Kidney glomerular epithelial cell (primary cell): ENCODE results near the gene SLC18A3.

Source experiments
- DNase-seq: peaks from one replicate; lab custom pipeline; 2025; lab: John Stamatoyannopoulos, UW

The SLC18A3 gene

DNA sequence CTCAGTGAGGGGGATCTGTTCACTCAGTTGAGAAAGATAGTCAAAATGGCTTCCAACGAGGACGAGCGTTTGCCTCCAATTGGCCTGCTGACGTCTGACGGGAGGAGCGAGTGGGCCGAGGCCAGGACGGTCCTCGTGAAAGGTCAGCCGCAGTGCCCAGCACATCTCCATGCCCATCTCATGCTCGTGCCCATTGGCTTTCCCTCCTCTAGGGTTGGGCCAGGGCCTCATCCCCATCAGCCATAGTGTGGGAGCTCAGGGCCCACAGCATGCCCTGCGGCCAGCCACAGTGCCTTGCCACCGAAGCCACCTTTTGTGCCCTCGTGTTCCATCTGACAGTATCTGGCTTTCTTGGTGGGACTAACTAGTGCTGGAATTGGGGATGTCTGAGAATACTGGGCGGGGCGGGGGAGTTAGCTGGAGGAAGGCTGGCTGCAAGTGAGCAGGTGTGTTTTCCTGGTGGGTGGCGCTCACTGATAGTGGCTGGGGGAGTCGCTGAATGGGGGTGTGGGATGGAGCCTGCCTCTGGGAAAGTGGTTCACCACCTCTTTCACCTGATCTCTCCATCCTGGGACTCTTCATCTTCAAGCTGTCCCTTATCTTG lies 17.6 kb downstream of the SLC18A3 start:
- no peak for DNase-seq

DNA sequence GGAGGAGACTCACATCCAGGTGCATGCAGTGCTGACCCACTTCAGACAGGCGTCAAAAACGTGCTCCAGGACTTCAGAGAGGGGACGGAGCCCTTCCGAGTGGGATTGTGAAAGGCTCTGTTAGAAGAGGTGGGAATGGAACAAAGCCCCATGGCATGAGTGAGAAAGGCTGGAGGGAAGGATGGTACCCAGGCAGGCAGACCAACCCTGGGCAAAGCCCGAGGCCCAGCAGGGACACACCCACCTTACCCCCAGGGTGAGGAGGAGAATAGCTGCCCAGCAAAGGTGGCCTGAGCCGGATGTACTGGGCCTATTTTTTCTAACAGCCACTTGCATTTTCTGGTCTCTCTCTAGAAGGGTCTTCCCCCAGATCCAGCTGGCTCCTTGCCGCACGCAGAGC lies 18.5 kb downstream of the SLC18A3 start:
- DNase-seq, result no peak

DNA sequence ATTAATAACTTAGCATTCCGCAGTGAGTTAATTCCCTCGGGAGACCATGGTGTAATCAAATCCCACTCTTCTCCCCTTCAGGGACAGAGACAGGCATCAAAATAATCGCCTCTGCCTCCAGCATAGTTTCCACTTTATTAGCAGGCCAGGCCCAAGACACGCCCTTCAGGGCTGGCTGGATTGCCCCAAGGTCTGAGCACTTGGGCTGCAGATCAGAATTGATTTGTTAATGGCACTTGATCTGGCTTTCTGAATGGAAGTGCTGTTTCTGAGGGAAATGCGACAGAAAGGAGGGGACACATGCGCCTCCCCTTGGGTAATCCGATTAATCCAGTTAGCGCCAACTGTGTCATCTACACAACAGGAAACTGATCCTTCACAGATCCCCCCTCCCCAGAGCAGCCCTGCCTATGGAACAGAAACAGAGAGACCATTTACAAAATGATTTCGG lies 19.3 kb downstream of the SLC18A3 start:
- no peak for DNase-seq

DNA sequence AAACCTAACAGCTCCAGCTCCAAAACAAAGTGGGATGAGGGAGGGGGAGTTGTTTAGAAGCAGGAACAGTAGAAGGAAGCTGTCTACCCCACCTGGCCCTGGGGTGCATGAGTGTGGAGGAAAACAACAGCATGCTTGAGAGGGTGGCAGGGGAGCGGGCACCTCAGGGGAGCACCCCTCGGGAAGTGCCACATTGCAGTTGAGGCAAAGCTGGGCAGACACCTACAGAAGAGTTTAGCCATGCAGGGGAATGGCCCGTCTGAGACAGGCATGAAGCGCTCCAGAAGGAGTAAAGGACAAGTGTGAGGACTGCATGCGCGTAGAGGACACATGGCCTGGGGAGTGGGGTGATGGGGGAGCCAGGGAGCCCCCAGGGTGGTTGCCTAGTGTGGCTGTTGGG lies 21.9 kb downstream of the SLC18A3 start:
- DNase-seq, result no peak

DNA sequence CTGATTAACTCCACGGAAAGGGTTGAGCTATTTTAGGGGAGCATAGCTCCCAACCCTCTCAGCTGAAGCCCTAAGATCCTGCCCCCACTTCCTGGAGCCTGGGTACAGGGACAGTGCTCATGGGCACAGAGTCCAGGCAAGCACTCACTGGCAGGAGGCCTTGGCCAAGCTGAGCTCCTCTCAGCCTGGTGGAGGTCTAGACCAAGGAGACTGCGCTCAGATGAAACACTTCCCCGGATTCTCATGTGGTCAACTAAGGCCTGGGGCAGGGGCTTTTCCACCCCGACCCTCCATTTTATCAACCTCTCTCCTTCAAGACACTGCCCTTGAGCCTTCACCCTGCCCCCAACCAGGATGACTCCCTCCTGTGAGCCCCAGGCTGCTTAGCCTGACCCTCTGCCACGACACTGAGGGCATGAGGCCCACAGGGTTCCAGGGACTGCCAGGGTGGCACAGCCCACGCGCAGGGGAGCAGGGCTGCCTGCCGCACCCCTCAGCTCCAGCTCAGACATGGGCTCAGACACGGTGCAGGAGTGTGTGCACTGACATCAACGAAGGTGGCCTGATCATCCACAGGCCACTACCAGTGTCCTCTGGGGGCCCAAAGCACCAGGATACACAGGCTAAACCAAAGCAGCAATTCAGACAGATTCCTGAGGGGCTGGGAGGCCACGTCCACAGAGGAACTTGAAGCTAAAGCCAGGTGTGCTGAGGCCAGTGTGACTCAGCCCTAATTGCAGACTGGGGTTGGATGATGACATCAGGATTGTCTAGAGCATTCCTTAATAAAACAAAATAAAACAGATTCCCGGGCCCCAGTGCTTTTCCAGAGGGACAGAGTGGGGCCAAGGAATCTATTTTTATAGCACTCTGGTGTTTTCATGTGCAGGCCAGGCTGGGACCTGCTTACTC lies 22.6 kb downstream of the SLC18A3 start:
- no peak for DNase-seq

DNA sequence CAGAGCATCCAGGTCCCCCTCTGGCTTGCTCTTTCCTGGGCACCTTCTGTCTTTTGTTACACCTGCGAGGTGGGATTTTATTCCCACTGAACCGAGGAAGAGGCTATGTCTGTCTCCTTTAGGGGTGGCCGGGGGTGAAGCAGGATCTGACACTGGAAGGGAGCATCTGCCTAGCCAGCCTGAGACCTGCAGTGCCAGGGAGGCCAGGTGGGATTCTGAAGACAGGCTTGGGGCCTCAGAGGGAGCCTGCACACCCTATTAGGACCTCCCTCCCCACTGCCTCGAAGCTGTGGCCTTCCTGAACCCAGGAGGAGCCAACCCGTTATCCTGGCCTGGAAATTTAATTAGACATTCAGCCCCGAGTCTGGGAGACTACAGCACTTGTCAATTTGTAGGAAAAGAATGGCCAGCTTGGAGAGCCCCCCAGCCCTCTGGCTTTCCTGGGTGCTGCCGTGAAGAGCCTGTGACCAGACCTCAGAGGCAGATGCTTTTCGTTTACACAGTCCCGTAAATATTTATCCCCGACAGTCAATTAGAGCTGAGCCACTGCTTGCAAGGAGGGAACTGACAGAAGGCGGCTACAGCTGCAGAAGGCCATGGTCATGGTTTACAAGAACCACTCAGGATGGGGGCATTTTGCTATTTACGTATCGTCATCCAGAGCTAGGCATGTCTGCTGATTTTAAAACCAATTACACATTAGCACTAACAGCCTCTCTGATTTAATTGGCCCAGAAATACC lies 23.4 kb downstream of the SLC18A3 start:
- no peak for DNase-seq

DNA sequence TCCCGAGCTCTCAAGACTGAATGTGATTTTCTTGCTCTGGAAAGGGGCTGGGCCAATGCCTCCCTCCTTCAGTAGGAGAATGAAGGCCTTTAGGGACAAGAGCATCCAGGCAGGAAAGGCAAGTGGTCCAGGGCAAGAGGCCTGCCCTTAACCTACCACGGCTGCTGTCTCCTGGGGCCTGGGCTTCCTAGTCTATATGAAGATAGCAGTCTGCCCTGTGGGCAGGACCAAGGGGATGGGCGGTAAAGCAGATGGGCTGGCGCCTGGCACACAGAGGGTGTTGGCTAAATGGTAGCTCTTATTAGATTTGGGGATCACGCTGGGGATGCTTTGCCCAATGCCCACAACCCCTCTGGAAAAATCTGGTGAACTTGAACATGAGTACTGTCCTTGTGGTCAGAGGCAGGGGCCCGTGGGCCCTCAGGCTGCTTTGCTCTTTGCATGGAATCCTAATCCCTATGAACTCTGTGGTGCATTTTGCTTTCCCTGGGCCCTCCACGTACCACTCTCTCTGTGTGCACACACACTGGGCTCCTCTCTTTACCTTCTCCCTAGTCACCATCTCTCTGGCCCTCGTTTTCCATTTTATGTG lies 24.1 kb downstream of the SLC18A3 start:
- no peak for DNase-seq

DNA sequence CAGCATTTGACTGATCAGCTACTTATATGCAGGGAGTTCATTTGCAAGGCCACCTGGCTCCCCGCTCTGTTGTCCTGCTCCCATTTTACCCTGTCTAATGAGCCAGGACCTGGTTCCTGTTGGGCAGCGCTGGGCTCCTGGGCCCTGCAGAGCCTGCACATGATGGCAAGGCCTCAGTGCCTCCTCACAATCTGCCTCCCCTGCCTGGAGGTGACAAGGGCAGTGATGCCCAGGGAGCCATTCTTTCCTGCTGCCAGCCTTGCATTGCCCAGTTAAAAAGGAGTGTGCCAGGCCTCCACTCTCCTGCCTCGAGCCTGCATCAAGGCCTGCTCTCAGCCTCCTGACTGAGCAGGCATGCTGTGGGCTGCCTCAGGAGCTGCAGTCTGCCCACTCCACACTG lies 32.2 kb downstream of the SLC18A3 start:
- no peak for DNase-seq

DNA sequence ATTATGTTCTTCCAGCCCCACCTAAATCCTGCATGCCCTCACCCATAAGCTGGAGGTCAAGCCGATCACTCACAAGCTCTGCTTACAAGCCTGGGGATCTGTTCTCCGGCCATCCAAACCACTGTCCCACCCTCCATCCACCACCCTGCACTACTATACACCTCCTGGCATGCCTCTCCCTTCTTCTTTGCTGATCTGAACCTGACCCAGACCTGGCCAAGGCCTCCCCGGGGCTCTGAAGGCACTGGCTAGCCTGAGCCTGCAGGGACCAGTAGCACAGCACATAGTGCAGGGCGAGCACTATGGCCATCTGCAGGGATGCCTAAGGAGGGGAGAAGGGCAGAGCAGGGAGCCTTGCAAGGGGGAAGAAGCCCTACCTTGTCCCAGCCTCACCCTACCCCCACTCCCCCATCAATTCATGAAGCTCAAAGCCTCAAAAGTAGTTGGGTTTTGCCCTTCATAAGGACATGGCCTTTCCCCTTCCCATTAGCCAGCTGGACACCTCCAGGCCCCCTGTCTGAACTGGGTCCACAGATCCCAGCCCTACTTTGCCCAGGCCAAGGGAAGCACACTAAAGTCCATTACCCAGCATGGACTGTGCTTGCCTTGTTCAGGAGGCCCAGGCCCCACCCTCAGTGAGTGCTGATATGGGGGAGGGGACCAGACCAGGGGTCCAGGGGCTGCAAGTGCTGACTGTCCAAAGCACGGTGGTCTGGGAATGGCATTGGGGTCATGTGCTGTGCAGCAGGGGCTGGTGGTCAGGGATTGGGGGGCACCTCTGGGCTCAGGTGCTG lies 33.3 kb downstream of the SLC18A3 start:
- no peak for DNase-seq

DNA sequence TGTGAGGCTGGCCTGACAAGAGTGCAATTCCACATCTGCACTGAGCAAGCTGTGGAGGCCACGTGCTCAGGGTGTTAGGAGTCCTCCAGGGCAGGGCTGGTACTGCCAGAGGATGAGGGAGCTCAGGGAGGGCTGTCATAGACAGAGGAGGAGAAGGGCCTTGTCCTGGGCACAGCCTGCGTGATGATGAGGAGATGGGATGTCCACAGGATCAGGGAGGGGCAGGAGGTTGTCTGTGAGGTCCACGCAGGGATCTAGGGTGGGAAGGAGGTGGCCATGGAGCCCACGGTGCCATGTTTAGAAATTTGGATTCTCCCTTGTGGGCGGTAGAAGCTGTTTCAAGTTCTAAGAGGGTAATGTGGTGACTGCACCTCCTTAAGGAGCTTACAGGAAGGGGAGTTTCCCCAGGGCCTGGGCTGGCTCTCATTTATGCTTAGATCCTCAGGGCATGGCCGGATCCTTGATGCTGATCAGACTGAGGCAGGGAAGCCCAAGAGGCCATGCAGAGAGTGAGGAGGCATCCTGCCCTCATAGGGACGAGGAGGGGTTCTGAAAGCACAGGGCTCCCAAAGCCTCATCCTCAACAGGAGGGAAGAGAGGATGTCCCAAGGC lies 34.0 kb downstream of the SLC18A3 start:
- DNase-seq, result no peak

DNA sequence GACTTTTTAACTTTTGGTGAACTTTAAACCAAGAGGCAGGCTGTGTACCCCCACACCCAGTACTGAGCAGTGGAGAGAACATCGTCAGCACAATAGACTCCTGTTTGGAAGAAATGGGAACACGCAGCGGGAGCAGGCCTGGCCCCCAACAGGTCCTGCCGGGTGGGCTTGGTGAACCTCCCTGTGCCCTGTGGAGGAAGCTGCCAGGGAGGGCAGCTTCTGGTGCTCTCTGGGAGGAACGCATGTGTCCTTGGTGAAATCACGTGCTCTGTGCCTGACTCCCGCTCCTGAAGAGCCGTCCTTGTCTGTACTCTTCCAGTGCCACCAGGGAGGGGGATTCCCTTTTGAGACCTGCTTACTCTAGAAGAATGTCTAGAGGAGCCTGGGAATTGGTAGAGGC lies 35.3 kb downstream of the SLC18A3 start:
- DNase-seq, result no peak

DNA sequence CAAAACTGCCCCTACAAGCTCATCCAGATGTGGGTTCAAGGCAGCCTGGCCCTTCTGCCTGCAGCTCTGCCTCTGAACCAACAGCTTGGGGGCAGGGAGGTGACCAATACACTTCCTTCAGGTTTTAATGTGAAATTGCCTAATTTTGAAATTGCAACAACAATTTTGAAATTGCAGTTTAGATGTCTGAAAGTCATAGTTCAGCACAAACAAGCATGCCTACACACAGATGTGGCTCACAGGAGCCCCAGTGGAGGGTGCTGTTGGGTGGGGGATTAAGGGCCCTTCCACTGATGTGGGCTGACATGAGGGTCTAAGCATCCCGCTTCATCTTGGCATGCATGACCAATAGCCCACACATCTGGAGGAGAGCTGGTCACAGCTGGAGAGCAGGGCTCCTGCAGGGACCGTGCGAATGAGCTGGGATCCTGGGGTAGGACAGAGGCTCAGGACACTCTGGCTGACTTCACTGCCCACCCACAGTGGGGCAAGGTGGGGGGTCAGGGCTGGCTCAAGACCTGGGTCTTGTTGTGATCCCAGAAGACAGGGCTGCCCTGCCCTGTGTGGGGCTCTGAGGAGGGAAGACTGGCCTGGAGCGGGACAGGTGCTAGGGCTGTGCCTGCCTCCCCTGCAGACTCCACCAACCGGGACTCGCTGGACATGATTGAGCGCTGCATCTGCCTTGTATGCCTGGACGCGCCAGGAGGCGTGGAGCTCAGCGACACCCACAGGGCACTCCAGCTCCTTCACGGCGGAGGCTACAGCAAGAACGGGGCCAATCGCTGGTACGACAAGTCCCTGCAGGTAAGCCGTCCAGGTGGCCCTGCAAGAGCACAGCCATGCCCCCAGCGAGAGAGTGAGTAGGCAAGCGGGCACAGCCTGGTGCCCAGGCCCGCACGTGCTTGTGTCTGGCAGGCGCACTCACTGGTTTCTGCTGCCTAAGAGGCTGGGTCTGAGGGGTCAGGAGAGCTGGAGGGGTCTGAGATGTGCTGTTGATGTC lies 36.1 kb downstream of the SLC18A3 start:
- DNase-seq, result no peak

DNA sequence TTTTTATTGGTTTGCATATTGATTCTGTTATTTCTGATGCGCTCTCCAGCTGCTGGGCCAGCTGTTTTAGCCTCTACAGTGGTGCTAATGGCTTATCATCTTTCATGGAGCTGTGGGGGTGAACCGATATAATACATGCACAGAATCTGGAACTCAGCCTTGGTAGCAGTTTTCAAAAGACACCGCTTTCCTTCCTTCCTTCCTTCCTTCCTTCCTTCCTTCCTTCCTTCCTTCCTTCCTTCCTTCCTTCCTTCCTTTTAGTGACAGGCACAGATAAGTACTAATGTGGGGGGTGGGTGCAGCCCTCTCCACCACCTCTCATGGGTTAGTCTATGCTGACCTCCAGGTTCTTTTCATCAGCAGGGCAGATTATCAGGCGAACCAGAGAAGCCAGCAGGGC lies 37.4 kb downstream of the SLC18A3 start:
- no peak for DNase-seq

DNA sequence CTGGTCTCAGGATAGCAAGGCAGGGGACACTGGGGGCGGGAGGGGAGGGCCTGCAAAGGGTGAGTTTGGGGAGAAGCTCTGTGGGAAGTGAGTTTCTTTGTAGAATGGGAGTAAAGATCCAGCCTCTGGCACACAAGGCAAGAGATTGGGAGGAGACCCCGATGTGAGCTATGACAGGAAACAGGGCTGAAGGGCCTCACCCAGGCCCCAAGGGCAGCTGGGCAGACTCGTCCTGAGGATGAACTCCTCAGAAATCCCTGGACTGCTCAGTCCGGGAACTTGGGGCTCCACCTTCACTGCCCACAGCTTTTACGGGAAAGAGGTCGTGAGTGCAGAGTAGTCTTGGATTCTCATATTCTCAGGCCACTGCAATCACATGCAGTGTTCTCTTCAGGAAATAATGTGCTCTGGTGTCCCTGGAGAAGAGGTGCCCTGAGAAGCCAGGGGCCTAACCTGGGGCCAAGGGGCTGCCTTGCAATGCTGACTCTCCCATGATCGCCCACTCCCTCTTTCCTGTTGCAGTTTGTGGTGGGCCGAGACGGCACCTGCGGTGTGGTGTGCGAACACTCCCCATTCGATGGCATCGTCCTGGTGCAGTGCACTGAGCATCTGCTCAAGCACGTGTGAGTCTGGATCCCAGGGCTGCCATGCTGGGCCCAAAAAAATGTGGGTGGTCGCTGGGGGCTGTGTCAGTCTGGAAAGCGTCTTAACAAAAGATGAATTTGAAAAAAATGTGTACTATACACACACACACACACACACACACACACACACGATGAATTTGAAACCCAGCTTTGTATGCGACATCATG lies 38.1 kb downstream of the SLC18A3 start:
- DNase-seq, result no peak

DNA sequence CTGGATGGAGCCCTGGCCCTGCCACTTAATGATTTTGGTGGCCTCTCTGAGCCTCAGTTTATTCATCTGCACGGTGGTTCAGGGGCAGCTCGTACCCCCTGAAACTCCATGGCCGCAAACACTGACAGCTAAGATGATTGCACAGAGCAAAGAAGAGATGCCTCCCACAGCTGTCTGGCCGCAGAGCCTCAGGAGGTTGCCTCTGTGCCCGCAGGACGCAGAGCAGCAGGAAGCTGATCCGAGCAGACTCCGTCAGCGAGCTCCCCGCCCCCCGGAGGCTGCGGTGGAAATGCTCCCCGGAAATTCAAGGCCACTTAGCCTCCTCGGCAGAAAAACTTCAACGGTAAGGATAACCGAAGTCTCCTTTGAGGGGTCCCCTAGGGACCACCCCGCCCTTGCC lies 39.2 kb downstream of the SLC18A3 start:
- no peak for DNase-seq

DNA sequence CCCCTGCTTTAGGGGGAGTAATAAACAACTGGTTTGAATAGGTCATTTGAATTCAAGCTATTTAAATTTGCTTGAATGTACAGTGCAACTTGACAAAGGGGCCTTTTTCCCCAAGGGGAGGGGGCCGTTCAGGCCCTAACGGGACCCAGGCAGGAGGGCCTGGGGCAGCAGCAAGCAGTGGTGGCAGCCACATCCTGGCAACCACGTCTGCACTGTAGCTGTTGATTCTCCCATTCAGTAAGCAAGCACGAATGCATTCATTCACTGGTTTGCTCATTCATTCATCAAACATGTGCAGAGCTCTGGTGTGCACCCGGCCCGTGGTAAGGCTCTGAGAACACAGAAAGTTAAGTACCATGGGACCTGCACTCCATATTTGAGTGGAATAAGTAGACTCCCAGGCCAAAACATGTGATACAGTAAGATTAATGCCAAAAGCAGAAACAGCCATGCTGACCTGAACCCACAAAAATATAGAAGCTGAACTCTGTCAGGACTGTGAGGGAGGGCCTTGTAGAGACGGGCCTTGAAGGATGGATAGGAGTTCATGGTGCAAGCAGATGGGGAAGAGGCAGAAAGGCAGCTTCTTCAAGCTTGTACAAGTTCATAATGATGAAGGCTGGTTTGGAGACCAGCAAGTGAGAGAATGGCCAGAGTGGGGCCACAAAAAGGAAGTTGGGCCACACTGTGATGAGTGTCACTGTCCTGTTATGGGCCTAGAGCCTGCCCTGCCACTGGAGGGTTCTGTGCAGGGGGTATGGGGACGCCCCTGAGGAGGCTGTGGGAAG lies 40.0 kb downstream of the SLC18A3 start:
- DNase-seq, result no peak

DNA sequence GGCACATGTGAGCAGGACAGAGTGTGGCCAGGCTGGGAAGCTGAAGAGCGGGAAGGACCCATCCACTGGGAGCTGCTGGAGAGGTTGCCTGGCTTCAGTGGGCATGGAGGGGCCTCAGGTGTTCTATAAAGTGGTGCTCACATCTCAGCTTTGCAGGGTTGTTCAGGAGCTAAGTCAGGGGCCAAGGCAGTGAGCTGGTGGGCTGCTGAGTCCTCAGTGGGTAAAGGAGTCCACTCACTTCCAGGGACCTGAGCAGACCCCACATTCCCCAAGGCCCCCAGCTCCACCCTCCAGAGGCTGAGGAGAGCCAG lies 40.6 kb downstream of the SLC18A3 start:
- no peak for DNase-seq

DNA sequence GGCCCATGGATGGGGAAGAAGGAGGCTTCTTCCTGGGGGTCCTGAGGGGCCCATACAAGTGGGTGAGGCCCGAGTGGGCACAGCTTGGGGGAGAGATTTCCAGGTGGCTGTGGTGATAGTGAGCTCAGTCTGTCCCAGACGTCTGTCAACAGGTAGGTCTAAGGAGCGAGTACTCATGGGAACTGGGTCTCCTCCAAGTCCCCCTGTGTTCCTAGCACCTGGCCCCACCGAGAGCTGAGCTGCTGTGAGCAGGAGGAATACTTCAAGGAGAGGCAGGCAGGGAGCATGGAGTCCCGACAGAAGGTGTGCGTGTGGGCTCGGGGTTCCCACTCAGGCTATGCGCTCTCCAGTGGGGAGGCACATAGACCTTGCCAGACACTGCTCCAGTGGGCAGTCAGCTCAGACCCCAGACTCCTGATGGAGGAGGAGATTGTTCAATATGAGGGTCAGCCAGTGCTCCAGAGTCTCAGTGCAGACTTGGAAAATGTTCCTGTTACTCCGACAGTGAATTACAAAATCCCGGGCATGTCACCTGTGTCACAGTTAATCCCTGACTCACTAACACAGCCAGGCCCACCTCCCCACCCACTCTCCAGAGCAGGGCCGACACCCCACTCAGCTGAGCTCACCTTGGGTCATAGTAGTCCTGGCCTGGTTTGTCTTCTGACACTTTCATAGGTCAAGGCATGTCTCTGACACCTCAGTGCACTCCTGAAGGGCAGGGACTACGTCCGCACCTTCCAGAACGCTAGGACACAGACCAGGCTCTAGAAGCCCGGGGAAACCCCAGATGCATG lies 41.1 kb downstream of the SLC18A3 start:
- DNase-seq, result no peak
